HG03575 (cell line): ENCODE data around the gene DNAJB6.
"Not testable (repeated sequence)": the region's sequence is repeated elsewhere in the genome, so short reads cannot be mapped to it uniquely, and the experiment has no call there.

Source experiments
- ATAC-seq: cut with Tn5 transposase; IDR thresholded peaks from one replicate; pipeline ENCODE4 v1.9.1; 2021; ENCODE audit not compliant: unreplicated experiment, insufficient number of reproducible peaks, low FRiP score; ENCODE audit errors: extremely low read depth

Gene DNAJB6

DNA sequence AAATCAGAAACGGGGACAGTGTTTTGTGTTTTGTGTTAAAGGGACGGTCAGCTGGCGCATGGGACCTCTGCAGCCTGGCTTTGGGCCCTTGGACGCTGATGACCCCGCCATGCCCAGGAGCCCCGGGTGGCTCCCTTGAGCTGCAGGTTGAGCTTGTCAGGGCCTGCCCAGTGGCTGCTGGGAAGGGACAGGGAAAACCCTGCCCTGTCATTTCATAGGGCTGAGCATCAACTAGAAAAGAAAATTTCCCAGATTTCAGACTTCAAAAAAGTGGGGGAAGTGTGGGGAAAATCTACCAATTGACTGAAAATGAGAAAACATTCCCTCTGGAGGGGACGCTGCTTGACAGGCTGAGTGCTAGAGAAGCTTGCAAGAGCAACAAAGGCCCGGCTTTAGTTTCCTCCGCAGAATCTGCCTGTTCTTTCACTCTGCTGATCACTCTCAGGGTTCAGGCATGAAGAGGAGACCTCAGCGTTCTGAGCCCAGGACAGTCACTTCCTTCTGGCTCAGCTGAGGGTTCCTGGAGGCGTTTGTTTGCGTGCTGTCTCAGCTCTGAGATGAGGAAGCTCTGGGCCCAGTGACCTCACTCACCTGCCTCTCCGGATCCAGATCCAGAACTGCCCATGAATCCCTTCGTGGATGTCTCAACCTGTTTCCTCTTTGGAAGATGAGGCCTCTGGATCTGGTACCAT lies 18.6 kb upstream of the DNAJB6 start:
- ATAC-seq: no peak

DNA sequence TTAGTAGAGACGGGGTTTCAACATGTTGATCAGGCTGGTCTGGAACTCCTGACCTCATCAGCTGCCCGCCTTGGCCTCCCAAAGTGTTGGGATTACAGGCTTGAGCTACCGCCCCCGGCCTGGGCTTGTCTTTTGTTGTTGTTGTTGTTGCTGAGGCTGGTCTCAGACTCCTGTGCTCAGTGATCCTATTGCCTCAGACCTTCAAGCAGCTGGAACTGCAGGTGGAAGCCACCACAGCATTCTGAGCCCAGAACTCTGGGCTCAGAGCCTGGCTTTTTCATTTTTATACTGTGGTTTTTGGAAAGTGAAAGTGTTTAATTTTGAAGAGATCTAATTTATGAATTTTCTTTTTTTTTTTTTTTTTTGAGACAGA lies 16.2 kb upstream of the DNAJB6 start:
- ATAC-seq: no peak

DNA sequence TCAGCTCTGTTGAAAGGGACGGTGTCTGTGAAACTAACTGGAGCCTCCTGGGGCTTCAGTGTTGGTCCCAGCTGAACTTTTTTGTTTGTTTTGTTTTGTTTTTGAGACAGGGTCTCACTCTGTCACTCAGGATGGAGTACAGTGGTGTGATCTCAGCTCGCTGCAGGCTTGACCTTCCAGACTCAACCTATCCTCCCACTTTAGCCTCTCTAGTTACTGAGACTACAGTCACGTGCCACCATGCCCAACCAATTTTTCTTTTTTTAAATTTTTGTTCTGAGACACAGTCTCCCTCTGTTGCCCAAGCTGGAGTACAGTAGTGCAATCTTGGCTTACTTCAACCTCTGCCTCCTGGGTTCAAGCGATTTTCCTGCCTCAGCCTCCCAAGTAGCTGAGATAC lies 13.4 kb upstream of the DNAJB6 start:
- no peak for ATAC-seq

DNA sequence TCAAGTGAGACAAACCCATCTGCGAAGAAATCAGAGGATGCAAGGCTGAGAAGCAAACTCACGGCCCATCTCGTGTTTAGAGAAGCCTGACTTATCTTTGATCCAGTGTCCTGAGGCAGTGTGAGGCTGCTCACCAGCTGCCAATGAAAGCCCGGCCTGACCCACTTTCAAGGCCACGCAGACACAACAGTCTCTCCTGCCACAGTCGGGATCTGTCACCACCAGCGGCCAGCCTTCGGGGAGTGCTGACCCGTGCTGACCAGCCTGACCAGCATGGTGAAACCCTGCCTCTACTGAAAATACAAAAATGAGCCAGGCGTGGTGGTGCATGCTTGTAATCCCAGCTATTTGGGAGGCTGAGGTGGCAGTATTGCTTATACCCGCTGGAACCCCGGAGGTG lies 7.4 kb upstream of the DNAJB6 start:
- no peak for ATAC-seq

DNA sequence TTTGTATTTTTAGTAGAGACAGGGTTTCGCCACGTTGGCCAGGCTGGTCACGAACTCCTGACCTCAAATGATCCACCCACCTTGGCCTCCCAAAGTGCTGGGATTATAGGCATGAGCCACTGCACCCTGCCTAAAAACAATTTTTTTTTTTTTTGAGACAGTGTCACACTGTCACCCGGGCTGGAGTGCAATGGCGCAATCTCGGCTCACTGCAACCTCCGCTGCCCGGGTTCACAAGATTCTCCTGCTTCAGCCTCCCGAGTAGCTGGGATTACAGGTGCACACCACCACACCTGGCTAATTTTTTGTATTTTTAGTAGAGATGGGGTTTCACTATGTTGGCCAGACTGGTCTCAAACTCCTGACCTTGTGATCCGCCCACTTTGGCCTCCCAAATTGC lies 6.2 kb upstream of the DNAJB6 start:
- not testable (repeated sequence) for ATAC-seq

DNA sequence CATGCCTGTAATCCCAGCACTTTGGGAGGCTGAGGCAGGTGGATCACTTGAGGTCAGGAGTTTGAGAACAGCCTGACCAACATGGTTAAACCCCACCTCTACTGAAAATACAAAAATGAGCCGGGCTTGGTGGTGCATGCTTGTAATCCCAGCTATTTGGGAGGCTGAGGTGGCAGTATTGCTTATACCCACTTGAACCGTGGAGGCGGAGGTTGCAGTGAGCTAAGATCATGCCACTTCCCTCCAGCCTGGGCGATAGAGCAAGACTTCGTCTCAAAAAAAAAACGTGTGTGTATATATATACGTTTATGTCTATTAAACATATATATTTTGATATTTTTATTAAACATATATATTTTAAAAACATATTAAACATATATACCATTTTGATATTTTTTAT lies 5.8 kb upstream of the DNAJB6 start:
- ATAC-seq: not testable (repeated sequence)

DNA sequence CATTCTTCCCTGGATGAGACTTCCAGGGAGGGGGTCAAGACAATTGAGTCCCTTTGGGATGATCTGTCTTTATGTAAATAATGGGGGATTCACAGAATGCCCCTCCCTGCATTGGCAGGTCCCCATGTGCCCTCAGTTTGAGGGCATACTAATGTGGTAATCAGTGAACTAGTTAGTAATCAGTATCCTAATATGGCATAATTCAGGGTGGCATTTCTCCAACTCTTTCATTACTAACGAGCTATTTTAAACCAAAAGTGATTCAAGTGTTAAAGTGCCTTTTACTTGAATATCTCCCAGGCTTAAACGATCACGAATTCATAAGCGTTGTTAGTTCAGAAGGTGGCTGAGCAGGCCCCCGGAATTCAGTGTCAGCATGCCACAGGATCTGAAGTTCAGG lies 1.6 kb upstream of the DNAJB6 start:
- ATAC-seq: no peak

DNA sequence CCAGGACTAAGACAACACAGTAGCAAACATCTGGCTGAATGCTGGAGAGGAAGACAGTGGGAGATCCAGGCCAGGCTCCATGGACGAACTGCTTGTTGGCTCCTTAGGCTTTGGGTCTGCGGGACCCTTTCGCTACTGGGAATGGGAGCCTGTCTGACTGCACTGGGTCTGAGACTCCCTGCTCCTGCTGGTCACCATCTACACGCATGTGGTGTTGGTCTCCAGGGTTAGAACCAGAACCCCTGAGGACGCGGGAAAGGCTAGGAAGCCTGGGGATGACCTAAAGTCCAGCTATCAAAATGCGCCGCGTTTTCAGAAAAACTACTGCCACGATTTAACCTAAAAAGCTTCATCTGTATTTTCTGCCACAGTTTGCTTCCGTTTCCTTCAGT lies 817 bp upstream of the DNAJB6 start:
- no peak for ATAC-seq

DNA sequence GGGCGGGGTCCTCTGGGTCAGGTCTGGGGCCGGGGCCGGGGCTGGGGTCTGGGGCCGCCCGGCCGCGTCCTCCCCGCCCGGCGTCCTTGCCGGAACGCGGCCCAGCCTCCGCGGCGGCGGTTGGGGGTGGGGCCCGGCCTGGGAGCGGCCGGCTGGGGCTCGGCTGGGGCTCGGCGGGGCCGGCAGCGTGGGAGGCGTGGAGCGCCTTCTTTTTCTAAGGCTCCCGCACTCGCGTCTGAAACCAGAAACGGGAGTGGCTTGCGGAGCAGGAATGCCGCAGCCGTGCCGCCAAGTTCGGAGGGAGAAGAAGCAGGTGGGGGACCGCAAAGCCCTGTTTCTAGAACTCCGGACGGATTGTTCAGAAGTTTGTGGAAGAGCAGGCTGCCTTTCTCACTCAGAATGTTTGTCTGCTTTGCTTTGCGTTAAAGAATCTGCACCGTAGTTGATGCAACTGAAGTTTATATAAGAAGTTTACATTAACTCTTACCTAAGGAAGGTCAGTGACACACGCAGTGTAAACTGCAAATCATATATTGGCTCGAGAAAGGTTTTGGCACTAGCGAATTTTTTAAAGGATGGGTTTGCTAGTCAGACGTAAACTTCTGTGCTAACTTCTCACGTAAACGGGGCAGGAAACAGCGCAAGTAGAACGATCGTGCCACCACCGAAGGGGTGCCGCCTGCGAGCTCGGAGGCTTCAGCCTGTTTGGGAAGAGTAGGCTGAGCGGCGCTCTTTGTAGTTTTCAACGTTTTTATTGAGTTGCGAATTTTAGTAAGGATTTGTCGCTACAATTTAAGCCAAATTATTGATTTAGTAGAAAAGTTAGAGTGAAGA lies 729 bp downstream of the DNAJB6 start:
- ATAC-seq: no peak

DNA sequence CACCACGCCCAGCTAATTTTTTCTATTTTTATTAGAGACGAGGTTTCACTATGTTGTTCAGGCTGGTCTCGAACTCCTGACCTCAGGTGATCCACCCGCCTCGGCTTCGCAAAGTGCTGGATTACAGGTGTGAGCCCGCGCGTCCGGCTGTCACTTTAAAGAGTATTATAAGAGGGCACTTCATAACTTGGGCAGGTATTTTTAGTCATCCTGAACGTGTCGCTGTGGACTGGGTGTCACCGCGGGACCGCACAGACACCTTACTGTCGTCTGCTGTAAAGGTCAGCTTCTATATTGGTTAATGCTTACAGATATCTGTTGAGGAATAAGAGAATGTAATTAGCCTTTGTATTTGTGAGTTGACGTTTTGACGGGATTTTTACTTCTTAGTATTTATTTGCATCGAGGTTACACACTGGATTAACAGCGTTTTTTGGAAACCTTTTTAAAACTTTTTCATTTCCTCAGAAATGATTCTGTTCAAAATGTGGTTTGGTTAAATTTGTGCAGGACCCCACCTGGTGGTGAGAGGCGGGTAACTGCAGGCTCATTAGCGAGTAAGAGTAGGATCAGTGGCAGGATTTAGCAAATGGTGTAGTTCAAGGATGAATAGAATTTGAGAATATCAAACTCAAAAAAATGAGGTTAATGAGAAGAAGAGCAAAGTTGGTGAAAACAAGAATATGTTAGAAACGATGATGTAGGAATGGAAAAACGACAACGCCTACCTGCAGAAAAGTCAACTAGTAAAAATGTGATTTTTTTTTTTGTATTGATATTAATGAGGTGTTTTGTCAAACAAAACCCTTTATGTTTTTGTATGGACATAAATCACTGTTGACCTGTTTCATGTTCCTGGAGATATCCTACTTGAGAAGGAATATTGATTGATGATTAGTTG lies 3.2 kb downstream of the DNAJB6 start:
- no peak for ATAC-seq

DNA sequence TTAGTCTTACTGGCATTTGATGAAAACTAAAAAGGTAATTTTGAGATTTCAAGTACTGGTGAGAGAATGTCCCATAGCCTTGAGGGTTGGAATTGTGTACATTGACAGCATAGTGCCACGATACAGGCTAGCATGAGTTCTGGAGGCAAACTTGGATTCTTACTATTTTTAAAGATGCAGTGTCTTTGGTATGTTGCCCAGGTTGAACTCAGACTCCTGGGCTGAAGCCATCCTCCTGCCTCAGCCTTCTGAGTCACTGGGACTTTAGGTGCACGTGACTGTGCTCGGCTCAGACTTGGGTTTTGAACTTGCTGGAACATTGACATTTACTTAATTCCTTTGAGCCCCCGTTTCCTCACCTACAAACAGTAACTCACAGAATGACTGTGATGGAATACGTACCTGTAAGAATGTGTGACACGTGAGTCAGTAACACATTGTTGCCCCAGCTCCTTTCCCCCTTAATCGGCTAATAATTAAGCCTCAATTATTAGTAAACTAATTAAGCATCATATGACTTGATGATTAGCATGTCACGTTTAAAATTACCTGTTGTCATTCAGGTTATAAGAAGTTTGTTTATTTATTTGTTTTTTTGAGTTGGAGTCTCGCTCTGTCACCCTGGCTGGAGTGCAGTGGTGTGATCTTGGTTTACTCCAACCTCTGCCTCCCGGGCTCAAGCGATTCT lies 10.6 kb downstream of the DNAJB6 start:
- ATAC-seq: no peak

DNA sequence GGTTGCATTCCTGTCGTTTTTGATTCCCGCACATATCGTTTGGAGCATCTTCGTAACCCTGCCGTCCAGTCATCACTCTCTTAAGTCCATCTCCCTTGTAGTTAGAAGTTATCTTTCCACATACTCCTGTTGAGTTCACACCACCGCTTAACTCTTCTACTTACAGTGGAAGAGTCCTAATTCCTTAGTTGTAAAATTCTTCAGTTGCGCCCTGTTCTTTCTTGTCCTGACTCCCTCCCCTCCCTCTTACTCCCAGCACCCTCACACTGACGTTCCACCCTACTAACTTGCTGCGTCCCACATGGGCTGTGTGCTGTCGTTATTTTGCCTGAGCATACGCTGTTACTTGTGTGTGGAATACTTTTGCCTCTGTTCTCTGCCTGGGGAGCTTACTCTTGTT lies 11.7 kb downstream of the DNAJB6 start:
- no peak for ATAC-seq

DNA sequence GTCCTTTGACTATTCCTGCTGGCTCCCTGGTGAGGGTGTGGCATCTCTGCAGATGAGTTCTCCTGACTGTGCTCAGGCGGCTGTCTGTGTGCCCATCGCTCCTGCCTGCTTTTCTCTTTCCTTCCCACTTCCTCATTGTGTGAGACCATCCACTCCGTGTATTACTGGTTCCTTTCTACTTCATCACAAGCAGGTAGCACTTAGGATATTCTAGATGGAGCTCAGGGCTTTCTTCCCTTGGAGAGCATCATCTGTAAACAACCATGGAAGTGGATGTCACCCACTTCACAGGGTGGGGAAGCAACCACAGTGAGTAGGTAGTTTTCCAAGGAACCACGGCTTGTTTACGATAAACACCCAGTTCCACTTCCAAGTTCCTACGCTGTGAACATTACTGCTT lies 15.7 kb downstream of the DNAJB6 start:
- ATAC-seq: no peak

DNA sequence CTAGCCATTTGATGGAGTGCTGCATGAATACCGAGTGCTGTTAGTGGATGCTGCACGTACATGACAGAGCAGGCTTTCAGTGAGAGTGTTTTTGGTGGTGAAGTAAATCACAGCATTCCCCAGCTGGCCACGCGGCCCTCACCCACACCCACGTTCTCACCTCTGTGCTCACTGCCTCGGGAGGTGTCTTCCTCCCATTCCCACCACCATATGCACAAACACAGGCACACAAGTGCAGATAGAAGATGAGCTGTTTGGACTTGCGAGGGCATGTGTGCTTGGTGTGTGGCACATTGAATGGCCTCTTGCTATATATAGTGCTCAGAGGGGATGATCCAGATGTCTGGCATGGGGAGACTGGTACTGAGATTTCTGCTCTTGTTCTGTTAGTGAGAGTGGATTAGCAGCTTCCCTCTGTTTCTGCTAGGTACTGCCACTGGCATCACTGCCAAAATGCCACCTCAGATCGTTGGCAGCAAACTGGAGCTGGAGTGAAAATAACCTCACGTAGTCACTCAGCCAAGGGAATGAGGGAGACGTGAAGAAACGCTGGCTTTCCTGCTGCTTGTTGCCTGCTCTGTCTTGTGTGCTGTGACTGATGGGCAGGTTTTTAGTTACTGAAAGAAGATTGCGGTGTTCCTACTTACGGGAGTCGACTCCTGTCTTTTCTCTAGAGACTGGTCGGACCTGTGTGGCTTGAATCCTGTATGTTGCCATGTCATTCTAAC lies 19.1 kb downstream of the DNAJB6 start:
- ATAC-seq: no peak

DNA sequence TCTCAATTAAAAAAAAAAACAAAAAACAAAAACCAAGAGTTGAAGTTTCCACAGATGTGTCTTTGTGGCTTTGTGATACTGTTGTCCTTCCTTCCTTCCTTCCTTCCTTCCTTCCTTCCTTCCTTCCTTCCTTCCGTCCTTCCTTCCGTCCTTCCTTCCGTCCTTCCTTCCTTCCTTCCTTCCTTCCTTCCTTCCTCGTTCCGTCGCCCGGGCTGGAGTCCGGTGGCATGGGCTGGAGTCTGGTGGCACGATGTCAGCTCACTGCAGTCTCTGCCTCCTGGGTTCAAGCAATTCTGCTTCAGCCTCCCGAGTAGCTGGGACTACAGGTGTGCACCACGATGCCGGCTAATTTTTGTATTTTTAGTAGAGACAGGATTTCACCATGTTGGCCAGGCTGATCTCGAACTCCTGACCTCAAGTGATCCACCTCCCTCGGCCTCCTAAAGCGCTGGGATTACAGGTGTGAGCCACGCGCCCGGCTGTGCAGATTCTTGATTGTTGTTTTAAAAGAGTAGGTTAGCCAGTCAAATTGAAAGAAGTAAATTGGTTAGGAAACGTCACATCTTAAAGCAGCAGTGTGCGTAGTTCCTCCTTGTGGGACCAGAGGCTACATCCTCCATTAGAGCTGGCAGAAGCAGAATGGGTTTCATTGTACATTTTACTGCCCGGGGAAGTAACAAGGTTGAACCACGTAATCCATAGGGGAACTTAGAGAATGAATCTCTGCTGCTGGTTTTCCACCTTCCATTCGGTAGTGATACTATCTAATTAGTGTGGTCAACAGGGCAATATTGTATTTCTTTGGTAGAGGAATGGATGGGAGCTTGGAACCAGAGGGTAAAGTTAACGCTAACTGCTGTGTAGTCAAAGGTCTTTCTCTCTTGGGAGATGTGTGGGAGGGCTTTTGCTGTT lies 20.6 kb downstream of the DNAJB6 start:
- peak; percentile 72 for ATAC-seq

DNA sequence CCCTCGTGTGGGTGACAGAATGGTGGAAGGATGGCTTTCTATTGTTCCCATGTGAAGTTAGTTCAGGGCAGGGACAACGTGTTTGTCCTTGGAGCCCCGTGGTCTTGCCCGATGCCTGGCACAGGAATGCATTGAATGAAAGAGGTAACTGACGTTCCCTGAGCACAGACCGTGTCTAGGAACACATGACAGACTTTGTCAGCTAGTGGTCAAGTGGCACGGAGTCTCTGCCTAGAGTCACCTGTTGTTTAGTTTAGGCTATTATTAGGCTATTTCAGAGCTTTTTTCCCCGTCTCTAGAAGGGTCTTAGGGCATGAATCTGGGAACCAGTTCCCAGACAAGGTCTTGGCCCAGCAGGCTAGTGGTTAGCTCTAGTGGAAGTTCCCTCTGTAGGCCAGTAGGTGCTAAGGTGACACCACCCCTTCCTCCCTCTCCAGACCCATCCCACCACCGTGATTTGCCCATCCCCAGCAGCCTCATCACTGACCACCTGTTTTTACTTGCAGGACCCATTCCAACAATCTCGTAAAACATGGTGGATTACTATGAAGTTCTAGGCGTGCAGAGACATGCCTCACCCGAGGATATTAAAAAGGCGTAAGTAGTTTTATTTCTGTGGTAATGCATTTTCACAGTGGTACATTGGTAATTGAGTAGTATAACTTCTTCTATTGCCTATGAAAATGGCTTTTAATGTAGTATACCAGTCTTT lies 21.4 kb downstream of the DNAJB6 start:
- ATAC-seq: no peak

DNA sequence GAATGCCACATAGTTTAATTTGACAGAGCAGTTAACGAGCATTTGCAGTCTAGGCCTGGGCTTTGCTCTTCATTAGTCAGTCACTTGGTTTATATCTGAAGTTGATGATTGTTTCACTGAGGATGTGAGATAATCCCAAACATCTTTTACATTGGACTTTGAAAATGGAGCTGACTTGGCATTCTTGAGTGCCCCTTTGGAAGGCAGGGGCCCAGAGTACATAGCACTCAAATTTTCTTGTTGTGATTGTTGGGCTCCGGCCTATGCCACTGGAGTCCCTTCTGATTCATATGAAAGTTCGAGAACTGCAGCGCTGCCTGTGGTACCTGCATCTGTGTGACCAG lies 21.9 kb downstream of the DNAJB6 start:
- no peak for ATAC-seq
